ENCODE data around the gene KIF19. TPM values are rescaled to one million over a fixed set of nuclear protein-coding genes. Genes with fewer than 3 reads are reported as not detected.

Gene KIF19
- total and polyA plus RNA-seq, 11 donors = 0.12 to 3.0 (median 0.19) TPM; not detected in 2

GRCh38 chr17:74292495-74292894 lies 33.5 kb upstream of the KIF19 start:
- WGBS, 4 donors = 89 to 95% (median 94%) methylated on average over 10 of the region's 10 CpGs
- intact Hi-C loops (cut with DNase I) = loop anchor here in 1 of 10 donors (10.0 kb wide), 1 partner anchor 162 kb away; no protein-coding TSS in a partner anchor
- Histone ChIP-seq H3K27ac (no peak overlapping the region), H3K36me3 (no peaks in the 10 kb centered on the region), H3K4me3 (no peak overlapping the region), H3K9me3 (no peaks in the 10 kb centered on the region), H3K4me1 (peaks cover 0 to 29% (median 10%) of the 10 kb centered on the region in 12 donors), H3K27me3 (no peaks in the 10 kb centered on the region)
- DNase-seq (no peak), ATAC-seq (no peak)
- TF ChIP-seq, protein P1, sequence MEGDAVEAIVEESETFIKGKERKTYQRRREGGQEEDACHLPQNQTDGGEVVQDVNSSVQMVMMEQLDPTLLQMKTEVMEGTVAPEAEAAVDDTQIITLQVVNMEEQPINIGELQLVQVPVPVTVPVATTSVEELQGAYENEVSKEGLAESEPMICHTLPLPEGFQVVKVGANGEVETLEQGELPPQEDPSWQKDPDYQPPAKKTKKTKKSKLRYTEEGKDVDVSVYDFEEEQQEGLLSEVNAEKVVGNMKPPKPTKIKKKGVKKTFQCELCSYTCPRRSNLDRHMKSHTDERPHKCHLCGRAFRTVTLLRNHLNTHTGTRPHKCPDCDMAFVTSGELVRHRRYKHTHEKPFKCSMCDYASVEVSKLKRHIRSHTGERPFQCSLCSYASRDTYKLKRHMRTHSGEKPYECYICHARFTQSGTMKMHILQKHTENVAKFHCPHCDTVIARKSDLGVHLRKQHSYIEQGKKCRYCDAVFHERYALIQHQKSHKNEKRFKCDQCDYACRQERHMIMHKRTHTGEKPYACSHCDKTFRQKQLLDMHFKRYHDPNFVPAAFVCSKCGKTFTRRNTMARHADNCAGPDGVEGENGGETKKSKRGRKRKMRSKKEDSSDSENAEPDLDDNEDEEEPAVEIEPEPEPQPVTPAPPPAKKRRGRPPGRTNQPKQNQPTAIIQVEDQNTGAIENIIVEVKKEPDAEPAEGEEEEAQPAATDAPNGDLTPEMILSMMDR (IDR thresholded peaks at IDR 0.05) = no peak
- TF ChIP-seq POLR2A (IDR thresholded peaks at IDR 0.05) = no peak

GRCh38 chr17:74295625-74296547 lies 30.1 kb upstream of the KIF19 start:
- peaks cover 0 to 19% (median 8%) of the 10 kb centered on the region in 12 donors for H3K4me1 ChIP-seq
- intact Hi-C loops (cut with DNase I) = loop anchor here in 9 of 10 donors (1.0 to 10.0 kb wide), 7 partner anchors 53 to 161 kb away; partner anchors contain the start of gene TTYH2 (in 2 of the 9)
- peak overlapping the region; percentile 53 to 97 (median 84) for H3K27ac ChIP-seq
- peak; percentile 96 to 97 (median 96) for ATAC-seq
- peak; percentile 1 to 79 (median 64) for DNase-seq
- H3K4me3 ChIP-seq = peak overlapping the region in 1 of 12 donors; percentile 5
- 41 to 45% (median 44%) methylated on average over 10 of the region's 10 CpGs for WGBS, 4 donors
- no peaks in the 10 kb centered on the region for H3K36me3 ChIP-seq
- H3K9me3 ChIP-seq = no peaks in the 10 kb centered on the region
- H3K27me3 ChIP-seq = no peaks in the 10 kb centered on the region
- TF ChIP-seq, protein P1 (IDR thresholded peaks at IDR 0.05) = no peak
- no peak for TF ChIP-seq POLR2A (IDR thresholded peaks at IDR 0.05)

DNA sequence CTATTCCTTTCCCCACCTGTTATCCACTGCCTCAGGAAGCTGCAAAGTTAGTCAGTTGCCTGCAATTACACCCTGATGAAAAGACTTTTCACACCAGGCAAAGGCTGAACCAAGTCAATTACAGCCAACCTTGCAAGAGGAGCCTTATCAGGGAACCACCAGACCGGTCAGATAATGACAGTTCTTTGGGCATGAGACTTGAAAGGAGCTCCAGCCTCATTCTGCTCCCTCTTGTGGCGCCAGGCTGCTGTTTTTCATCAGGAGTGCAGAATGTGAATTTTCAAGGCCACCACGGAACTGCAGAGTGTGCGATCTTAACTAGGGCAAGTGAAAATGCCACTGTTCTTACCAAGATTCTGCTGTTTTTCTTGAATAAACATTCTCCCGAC lies 29.5 kb upstream of the KIF19 start:
- ATAC-seq = peak; percentile 74 to 84 (median 81)
- H3K27me3 ChIP-seq = no peaks in the 10 kb centered on the region
- H3K4me1 ChIP-seq = peaks cover 0 to 18% (median 10%) of the 10 kb centered on the region in 12 donors
- intact Hi-C loops (cut with DNase I) = loop anchor here in 8 of 10 donors (1.0 to 10.0 kb wide), 7 partner anchors 54 to 161 kb away; partner anchors contain the start of gene TTYH2 (in 2 of the 8)
- no peak for TF ChIP-seq POLR2A (IDR thresholded peaks at IDR 0.05)
- TF ChIP-seq, protein P1 (IDR thresholded peaks at IDR 0.05) = peak; percentile 50 to 78 (median 66)
- peak overlapping the region in 1 of 12 donors; percentile 5 for H3K4me3 ChIP-seq
- WGBS, 4 donors = 2 to 6% (median 4%) methylated on average over 5 of the region's 5 CpGs
- H3K36me3 ChIP-seq = no peaks in the 10 kb centered on the region
- H3K27ac ChIP-seq = peak overlapping the region; percentile 53 to 97 (median 84)
- DNase-seq = peak; percentile 68 to 87 (median 76)
- H3K9me3 ChIP-seq = no peaks in the 10 kb centered on the region

DNA sequence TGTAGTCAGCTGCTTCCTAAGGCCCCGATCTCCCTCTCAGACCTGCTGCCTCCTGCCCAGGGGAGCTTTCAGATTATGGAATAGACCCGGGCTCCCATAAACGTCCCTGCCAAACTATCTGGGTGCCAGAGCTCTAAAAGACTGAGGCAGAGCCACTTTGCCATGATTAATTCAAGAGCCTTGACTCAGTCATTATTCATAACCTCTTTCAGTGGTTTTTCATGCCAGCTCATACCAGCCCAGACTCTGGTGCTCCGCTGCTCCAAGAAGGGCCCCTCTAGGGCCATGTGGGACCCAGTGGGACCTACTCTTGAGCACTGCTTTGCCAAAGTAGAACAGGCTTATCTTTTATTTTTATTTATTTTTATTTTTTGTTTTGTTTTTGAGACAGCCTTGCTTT lies 28.1 kb upstream of the KIF19 start:
- no peak for ATAC-seq
- no peaks in the 10 kb centered on the region for H3K36me3 ChIP-seq
- intact Hi-C loops (cut with DNase I) = loop anchor here in 8 of 10 donors (2.0 to 10.0 kb wide), 6 partner anchors 55 to 159 kb away; partner anchors contain the start of gene TTYH2 (in 2 of the 8)
- no peak overlapping the region for H3K4me3 ChIP-seq
- 65 to 80% (median 73%) methylated on average over 4 of the region's 4 CpGs for WGBS, 4 donors
- peak overlapping the region in 2 of 12 donors; percentile 32 to 87 for H3K27ac ChIP-seq
- H3K9me3 ChIP-seq = no peaks in the 10 kb centered on the region
- peaks cover 0 to 18% (median 10%) of the 10 kb centered on the region in 12 donors for H3K4me1 ChIP-seq
- TF ChIP-seq POLR2A (IDR thresholded peaks at IDR 0.05) = no peak
- peak in 1 of 5 donors; percentile 3 for DNase-seq
- H3K27me3 ChIP-seq = no peaks in the 10 kb centered on the region

Measured in heart left ventricle (tissue), 16 donors.